HG03354 (cell line): ENCODE measurements around the gene JAKMIP1.

ENCODE experiments used
- ATAC-seq: cut with Tn5 transposase; IDR thresholded peaks from one replicate; pipeline ENCODE4 v1.9.1; 2021; ENCODE audit warnings: mild to moderate bottlenecking; ENCODE audit not compliant: unreplicated experiment, poor library complexity, severe bottlenecking

Gene JAKMIP1

DNA sequence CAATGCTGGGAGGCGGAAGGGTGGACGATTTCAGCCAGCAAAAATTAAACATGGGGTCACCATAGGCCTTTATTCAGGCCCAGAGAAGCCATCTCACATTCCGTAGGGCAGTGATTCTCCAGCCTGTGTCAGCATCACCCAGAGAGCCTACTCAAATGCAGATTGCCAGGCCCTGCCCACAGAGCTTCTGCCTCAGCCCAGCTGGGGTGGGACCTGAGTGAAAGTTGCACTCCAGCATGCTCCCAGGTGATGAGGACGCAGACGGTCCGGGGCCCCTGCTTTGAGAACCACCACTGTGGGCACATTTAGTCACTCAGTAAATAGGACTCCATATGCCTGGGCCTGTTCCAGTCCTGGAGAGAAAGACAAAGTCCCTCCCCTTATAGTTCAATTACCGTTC is 169.7 kb downstream of the JAKMIP1 start:
- no peak for ATAC-seq

DNA sequence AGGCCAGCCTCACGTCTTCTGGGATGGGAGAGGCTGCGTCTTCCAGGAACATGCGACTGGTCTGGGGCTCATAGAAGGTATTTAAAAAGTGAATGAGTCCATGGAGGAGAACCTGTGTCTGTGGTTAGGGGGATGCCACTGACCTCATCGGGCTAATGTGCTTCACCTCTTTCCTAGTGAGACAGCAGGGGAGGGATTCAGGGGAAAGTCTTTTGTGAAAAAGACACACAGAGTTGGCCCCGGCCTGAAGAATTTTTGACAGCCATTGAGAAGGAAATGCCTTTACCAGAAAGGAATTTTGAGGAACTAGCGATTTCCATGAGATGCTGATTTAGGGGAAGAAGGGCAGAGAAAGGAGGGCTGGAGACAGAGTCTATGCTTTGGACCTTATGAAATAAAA is 171.1 kb downstream of the JAKMIP1 start:
- ATAC-seq: no peak

GRCh38 chr4:6028168-6028567 is 172.2 kb downstream of the JAKMIP1 start:
- no peak for ATAC-seq

DNA sequence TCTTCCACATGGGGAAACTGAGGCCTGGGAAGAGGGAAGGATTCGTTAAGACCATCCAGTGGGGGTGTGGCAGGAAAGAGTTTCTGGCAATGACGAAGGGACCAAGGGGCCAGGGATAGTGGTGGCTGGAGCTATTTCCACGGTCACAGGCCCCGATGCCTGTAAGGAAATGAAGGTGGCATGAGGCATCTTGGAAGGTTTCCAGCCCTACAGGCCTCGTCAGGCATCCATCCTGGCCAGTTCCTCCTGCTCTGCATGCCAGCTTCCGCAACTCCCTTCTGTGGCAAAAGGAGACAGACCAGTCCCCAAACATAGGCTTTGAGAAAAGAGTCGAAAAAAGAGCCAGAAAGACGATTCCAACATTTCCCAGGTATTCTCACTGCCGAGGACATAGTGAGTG is 173.0 kb downstream of the JAKMIP1 start:
- no peak for ATAC-seq

DNA sequence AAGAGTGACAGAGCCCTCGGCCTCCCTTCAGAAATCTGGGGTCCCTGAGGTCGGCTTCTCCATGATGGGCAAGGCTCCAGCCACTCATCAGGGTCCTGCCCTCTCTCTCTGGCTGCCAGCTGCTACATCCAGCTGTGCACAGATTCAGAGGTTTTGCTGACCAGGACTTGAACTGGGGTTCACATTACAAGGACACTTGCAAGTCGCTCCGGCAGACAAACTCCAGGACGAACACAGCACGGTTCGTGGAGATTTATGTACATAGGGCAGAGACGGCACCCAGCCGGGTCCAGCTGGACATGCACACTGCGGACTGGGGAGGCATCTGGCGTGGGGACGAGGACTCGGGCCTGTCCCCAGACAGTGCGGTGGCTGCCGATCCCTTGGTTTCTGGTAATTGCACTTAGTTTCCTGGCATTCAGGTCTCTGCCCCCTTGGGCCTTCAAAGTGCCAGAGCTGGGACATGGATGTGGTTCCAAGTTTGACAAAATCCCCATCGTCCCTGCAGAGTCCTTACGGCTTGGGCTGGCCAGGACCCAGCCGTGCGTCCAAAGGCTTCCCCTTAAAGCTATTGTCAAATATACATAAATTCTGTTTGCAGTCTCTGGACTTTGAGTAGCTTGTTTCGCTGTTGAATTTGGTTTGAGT is 175.9 kb downstream of the JAKMIP1 start:
- ATAC-seq: no peak

- ATAC-seq: no peak
Measured at GRCh38 chr4:6023731-6024130, 176.6 kb downstream of the JAKMIP1 start.

- ATAC-seq: no peak
Measured at GRCh38 chr4:6022607-6023288, 177.6 kb downstream of the JAKMIP1 start.

DNA sequence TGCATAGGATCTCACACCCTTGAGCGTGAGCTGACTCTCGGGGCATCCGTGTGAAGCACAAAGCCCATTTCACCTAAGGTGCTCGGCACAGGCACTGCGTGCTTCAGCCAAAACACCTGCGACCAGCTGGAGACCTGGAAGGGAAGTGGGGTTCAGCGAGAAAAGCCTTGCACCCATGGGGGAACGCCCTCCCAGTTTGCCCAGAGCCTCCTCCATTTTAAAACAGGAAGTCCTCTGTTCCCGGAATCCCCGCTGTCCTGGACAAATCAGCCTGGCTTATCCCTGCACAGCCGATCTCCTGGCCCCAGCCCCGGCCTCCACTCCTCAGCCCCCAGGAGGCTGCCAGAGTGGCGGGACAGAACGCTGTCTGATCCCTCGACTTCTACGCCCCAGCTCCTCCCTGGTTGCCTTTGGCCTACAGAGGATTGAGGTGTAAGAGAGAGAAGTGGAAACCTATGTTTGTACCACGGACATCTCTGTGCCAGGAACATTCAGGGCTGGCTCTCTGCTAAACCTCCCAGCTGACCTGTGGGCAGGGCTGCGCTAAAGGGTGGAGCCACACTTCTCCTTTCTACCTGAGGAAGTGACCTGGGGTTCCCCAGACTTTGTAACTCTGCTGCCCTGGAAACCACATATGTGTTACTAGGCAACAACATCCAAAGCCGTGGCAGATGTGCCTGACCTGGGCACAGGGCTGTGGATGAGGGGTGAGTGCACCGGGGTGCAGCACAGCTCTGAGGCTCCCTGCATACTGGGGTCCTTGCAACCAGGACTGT is 178.3 kb downstream of the JAKMIP1 start:
- no peak for ATAC-seq

- no peak for ATAC-seq
Measured at GRCh38 chr4:6020613-6021012, 179.7 kb downstream of the JAKMIP1 start.

- ATAC-seq: peak; percentile 64
Measured at GRCh38 chr4:6019316-6020263, 180.8 kb downstream of the JAKMIP1 start.

- ATAC-seq: no peak
Measured at GRCh38 chr4:6018331-6018730, 182.0 kb downstream of the JAKMIP1 start, which contains the start of gene C4orf50. TSS of gene C4orf50 (minus strand) at chr4:6018431.

- no peak for ATAC-seq
Measured at GRCh38 chr4:6017800-6018199, 182.5 kb downstream of the JAKMIP1 start.

DNA sequence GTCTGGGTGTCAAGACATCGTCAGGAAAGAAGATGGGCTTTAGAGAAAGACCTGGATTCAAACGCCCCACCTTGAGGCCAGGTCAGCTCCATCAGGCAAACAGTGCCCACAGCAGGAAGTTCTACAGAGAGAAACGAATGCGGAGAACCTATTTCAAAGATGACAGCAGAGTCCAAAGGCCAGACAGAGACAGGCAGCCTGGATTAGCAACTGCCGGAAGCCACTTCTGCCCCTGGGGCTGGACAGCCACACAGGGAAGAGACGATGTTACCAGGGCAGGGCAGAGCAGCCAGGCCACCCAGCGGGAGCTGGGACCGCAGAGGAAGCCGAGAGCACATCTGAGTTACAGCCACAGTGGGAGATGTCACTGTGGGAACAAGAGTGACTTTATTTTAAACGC is 183.3 kb downstream of the JAKMIP1 start:
- ATAC-seq: no peak

DNA sequence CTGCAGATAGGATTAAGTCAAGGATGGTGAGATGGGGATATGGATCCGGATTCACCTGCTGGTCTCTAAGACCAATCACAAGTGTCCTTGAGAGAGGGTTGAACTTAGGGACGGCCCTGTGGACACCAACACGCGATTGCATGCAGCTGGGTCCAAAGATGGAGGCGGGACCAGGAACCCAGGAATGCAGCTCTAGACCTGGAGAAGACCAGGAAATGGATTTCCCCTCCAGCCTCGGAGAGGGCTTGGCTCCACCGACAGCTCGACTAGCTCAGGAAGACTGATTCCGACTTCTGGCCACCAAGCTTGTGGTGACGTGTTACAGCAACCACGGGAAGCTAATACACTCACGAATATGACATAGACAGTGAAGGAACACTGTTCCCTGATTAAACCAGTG is 186.8 kb downstream of the JAKMIP1 start:
- no peak for ATAC-seq

- ATAC-seq: no peak
Measured at GRCh38 chr4:6012200-6012599, 188.1 kb downstream of the JAKMIP1 start.

GRCh38 chr4:6011686-6012085 is 188.7 kb downstream of the JAKMIP1 start:
- no peak for ATAC-seq

DNA sequence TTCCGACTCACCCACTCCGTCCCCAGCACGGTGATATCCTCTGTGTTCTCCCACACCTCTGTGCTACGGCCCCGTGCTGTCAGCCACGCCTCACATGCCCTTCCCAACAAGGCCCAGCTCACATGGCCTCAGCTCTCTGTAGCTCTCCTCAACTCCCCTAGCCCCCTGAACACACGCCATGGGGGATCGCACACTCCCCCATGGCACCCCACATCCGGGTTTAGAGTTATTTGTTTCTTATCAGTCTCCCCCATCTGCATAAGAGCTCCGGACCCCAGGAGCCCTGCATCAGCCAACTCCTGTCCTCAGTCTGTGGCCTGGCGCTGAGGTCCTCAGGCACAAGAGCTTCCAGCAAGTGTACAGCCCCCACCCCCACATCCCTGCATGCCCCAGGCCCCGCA is 189.1 kb downstream of the JAKMIP1 start:
- ATAC-seq: no peak

GRCh38 chr4:6010789-6011188 is 189.6 kb downstream of the JAKMIP1 start:
- no peak for ATAC-seq

- ATAC-seq: no peak
Measured at GRCh38 chr4:6009452-6009851, 190.9 kb downstream of the JAKMIP1 start.
